ENCODE results near the gene CCDC154.

Gene CCDC154

DNA sequence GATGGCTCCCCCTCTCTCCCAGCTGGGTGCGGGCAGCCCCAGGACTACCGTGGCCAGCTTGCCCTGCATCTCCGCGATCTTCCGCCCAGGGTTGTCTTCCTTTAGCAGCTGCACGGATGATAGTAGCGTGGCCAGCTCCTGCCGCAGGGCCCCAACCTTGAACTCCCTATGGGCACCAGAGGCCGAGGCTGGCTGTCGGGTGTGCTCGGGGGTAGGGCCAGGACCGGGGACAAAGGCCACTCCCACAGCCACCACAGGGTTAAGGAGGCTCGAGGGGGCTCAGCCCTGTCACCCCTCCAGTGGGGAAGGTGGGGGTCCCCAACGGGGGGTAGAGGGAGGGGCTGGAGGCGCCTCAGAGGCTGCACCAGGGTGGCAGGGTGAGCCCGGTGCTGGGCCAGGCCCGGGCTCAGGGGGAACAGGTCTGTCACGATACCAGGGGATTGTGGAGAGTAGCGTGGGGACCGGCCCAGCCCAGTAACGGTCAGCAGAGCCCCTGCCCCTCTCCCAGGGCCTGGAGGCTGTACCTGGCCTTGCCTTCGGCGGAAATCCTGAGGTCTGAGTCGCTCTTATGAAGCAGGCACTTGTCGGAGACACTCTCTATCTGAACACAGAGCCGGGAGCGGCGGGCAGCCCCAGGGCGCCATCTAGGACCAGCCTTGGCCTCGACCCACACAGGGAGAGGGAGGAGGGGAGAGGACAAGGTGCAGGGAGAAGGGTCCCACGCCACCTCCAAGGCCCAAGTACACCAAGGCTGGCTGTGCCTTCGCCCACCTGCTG is 8.2 kb downstream of the CCDC154 start:
- DNase-seq: no peak

DNA sequence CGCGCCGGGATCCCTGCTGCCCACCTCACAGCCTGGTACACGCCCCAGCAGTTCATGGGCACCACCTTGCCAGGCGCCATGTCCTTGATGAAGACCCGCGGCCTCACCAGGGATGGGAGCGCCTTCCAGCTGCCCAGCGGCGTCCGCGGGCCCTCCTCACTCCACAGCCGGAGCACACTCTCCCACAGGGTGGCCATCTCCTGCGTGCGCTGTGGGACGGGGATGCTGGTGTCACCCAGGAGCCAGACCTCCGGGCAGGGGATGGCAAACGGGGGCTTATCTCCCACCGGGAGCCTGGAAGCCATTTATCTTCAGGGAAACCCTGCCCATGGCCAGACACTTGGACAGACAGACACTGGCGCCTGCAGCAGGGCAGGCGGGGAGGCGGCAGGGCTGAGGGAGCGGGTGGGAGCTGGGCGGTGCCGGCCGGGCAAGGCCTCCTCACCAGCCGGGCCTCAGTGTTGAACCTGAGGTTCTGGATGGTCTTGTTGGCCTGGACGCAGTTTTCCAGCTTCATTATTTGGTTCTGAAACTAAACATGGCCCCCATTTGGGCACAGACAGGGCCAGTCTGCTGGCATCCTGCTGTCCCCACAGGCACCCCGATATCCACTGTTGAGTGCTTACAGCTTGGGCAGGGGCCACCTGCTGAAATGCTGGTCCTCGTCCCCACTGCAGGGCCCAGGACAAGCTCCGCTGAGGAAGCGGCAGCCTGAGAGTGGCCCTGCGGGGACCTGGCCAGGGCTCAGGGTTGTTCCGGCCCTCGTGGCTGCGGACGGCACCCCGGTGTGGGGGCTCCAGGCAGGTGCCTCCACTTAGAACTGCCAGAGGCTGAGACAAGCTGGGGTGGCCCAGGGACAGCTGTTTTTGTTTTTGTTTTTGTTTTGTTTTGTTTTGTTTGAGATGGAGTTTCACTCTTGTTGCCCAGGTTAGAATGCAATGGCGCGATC is 9.4 kb downstream of the CCDC154 start:
- DNase-seq: no peak

- DNase-seq: no peak
These were observed 10.6 kb downstream of the CCDC154 start for GRCh38 chr16:1433756-1434155.

- DNase-seq: no peak
These were observed 11.1 kb downstream of the CCDC154 start for GRCh38 chr16:1433263-1433560.

GRCh38 chr16:1432388-1433262 is 11.7 kb downstream of the CCDC154 start:
- no peak for DNase-seq

GRCh38 chr16:1431497-1432270 is 12.7 kb downstream of the CCDC154 start:
- no peak for DNase-seq

DNA sequence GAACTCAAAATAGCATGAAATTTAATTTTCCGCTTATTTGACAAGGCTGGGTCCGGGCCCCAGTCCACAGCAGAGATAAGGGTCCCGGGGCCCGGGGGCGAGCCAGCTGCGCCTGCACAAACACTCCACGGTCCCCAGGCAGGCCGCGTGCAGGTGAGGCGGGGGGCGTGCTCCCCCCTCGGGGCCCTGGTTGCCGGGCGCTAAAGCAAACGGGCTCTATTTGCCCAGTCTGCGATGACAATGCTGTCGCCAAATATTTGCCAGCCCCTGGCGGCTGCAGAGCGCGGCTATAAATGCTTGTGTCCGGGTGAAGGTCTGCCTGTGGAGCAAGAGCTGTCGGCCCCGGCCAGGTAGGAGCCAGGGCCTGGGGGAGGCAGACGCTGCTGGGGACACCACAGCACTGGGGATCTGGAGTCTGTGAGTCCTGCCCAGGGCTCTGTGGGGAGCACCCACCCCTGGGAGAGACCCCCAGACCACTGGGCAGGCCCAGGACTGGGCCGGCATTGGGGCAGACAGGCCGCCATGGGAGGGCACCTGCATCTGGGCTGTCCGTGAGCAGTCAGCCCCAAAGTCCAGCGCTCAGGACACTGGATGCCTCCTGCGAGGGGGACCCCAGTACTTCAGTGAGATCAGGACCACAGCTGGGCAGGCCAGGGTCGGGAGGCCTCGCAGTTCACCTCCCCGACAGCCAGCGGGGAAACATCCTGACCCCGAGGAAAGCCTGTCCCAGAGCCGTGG is 13.4 kb downstream of the CCDC154 start, which contains the start of gene PERCC1:
Gene PERCC1, plus strand, starts transcription at position 320 of the 738 bp plus-strand sequence. CDS start 1,516 bp downstream, outside the sequence.
- DNase-seq: no peak

DNA sequence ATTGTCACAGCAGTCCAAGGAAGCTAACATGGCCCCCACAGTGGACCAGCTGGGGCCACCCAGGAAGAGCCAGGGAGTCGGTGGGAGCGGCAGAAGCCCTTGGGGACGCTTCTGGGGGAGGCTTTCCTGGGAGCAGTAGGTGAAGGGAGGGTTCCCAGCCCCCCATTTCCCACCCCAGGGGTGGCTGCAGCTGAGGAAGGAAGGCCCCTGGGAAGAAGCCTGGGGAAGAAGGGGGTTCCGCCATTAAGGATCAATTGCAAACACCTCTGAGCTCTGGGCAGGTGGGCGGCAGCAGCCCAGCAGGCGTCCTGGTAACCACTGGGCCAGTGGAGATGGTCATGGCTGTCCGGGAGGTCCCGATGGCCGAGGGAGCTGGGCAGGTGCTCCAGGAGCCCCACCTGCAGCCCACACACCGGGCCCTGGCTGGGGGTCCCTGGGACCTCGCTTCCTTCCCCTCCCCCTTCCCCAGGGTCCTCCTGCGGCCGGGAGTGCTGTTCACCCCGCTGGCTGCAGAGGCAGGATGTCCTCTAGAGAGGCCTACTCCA is 14.1 kb downstream of the CCDC154 start:
- DNase-seq: no peak

DNA sequence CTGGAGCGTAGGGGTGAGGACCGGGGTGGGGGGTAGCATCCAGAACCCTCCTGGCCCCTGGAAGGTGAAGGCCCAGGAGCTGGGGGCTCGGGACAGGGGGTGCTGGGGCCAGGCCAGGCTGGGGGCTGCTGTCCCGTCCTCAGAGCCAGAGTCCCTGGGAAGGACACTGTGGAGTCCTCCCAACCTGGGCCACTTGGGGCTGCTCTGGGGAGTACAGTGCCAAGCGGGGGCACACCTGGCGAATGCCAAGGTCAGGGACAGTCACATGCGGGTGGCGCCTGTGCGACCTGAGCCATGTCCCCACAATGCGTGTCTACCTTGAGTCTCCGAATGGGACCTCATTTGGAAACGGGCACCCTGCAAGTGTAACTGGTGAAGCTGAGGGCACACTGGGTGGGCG is 14.7 kb downstream of the CCDC154 start:
- no peak for DNase-seq

DNA sequence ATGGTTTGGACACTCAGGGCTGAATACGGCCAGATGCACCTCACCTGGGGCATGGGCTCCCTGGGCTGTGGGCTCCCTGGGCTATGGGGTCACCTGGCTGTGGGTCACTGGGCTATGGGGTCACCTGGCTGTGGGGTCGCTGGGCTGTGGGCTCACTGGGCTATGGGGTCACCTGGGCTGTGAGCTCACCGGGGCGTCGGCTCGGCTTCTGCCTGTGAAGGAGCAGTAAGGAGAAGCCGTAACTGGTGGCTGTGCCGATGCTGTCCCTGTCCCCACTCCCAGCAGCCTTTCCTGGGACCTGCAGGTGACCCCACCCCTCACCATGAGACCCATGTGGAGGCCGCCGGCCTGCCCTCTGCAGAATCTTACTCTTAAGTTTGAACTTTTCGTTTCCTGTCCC is 15.3 kb downstream of the CCDC154 start:
- no peak for DNase-seq

GRCh38 chr16:1428511-1428910 is 15.8 kb downstream of the CCDC154 start:
- peak; percentile 24 to 33 for DNase-seq

DNA sequence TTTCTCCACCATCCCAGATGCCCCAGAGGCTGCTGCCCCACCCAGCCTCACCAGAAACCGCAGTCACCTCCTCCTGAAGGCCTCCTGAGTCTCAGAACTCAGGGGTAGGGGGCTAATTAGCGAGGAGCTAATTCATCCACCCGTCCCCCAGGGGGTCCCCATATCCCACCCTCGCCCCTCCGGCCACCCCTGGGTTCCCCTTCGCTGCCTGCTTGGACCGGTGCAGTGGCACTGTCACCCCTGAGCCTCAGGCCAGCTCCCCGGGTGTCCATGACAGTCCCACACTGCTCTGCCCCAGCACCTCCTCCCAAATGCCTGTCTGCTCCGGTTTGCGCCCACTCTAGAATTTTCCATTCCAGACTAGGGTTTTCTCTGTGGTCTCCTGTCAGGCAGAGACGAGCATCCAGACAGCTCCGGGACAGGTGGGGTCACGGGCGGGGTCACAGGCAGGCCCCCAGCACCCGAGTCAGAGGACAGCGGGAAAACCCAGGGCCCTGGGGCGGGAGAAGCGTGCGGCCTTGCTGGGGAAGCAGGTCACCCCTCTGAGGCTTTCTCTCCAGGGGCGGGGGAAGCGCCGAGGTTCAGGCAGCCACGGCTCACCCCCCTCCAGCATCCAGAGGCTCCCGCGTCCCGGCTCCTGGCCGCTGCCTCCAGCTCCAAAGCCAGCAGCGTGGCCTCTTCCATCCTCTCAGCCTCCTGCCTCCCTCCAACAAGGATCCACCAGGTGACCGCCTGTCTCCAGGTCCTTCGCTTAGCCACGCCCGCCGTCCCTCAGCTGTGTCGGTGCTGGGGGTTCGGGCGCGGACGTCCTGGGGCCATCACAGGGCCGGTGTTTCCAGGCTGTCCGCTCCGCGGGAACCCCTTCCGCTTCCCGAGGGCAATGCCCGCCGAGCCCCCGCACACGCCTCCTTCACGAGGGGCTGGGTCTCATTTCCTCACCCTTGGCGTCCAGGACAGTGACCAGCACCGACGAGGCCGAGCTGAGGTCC is 16.6 kb downstream of the CCDC154 start:
- DNase-seq: no peak

DNA sequence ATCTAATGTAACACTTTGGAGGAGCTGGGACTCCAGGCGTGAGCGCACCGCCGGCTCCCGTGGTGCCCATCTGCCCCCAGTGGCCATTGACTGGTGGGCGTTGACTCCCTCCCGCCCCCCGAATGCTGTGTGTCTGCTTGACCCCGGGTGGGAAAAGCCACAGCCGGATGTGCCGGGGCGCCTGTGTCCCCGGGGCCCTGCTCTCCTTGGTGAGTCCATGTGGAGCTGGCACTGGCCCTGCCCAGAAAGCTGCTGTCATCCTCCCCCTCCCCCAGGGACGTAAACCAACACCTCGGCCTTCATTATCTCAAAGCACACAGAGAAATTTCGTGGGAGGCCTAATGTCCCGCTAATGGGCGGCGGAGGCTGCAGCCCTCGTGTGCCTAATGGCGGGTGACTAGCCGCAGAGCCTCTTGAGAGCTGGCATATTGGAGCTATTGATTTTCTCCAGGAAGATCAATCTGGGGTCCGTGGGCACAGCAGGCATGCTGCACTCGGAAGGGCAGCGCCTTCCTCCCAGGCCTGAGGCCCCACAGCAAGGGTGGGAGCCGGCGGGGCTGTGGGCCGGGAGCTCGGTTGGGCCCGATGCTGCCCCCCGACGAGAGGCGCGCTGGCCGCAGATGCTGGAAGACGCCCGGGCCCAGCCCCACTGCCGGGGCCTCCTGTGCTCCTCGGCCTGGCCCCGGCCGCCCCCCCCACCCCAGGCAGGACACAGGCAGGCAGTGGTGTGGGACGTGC is 17.5 kb downstream of the CCDC154 start:
- DNase-seq: no peak

- DNase-seq: no peak
These were observed 18.6 kb downstream of the CCDC154 start for GRCh38 chr16:1425616-1426370.

GRCh38 chr16:1424028-1424427 is 20.3 kb downstream of the CCDC154 start:
- DNase-seq: no peak

- DNase-seq: no peak
These were observed 22.3 kb downstream of the CCDC154 start for GRCh38 chr16:1422076-1422475.

DNA sequence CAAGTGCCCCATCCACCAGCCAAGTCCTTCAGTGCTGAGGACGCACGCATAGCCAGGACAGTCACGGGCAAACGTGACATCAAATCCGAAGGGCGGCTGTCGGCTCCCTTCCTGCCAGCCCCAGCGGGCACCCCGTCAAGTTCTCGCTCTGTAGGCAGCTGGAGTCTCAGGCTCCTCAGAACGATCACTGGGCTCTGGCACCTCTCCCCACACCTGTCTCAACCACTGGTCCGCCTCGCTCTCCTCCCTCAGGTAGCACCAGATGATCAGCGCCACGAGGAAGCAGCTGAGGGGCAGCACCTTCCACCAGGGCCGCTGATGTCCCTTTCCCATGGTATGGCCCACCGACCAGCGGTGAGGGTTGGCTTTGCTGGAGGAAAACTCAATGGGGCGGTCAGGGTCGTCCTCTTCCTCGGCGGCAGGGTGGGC is 24.2 kb downstream of the CCDC154 start:
- no peak for DNase-seq

GRCh38 chr16:1416521-1416941 is 27.8 kb downstream of the CCDC154 start:
- no peak for DNase-seq

Measured in Kasumi-1 (cell line).